HG02938 (cell line): ENCODE results near the gene MAMDC4.

ENCODE experiments used
- ATAC-seq: cut with Tn5 transposase; IDR thresholded peaks from one replicate; pipeline ENCODE4 v1.9.1; 2021; ENCODE audit warnings: mild to moderate bottlenecking, moderate library complexity; ENCODE audit not compliant: unreplicated experiment

The MAMDC4 gene

DNA sequence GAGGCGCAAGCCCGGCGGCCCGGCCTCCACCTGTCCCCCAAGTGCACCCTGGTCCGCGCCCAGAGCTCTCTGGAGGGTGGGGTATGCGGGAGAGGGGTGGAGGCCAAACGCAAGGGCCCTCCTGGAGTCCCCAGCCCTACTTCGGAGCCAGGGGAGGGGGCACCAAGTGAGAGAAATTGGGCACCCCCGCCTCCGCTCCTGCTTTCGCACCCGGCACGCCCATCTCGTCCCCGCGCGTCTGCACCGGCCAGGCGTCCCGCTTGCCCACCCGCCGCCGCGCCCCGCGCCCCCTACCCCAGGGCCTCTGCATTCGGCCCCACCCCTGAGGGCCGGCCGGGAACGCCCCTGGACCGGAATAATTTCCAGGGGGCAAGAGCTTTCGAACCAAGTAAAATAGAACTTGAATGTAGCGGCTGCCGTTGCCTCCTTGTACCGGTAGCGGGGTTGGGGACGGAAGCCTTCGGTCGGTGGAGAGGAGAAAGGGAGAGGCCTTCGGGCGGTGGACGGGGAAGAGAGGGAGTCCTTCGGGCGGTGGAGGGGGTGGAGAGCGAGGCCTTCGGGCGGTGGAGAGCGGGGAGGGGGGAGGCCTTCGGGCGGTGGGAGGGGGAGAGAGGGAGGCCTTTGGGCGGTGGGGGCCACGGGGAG is 3.6 kb upstream of the MAMDC4 start:
- no peak for ATAC-seq

DNA sequence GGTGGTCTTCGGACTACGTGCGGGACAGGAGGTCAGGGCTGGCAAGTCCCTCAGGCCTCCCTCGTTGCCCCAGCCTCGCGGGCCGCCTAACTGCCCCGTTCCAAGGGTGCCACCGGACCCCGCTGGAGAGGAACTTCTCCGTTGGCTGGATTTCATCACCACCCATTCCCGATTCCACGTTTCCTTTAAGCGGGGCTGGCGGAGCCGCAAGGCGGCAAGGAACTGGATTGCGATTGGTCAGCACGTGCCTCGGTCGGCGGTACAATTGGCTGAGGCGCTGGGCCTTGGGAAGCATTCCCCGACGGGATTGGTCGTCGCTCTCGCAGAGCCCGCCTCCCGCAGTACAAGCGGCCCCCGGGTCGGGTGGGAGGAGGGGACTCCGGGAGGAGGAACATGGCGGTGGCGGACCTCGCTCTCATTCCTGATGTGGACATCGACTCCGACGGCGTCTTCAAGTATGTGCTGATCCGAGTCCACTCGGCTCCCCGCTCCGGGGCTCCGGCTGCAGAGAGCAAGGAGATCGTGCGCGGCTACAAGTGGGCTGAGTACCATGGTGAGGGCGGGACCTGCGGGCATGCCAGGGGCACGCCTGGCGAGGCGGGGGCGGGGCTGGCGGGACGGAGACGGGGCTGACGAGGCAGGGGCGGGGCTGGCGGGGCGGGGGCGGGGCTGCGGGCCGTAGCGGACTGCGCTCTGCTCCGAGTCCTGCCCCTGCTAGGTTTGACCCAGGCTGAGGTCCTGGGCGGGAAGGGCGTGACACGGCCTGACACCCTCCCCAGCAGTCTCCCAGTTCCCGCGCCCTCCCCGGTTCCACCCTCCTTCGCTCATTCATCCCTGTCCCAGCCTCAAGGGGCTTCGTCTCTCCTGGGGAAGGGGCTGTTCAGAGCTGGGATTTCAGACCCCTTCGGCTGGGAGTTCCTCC is 2.8 kb upstream of the MAMDC4 start, which contains the start of gene PHPT1:
PHPT1 (plus strand) TSS at position 372 of the 922 bp plus-strand sequence; CDS start at position 394, 22 bp downstream.
- peak; percentile 70 for ATAC-seq

DNA sequence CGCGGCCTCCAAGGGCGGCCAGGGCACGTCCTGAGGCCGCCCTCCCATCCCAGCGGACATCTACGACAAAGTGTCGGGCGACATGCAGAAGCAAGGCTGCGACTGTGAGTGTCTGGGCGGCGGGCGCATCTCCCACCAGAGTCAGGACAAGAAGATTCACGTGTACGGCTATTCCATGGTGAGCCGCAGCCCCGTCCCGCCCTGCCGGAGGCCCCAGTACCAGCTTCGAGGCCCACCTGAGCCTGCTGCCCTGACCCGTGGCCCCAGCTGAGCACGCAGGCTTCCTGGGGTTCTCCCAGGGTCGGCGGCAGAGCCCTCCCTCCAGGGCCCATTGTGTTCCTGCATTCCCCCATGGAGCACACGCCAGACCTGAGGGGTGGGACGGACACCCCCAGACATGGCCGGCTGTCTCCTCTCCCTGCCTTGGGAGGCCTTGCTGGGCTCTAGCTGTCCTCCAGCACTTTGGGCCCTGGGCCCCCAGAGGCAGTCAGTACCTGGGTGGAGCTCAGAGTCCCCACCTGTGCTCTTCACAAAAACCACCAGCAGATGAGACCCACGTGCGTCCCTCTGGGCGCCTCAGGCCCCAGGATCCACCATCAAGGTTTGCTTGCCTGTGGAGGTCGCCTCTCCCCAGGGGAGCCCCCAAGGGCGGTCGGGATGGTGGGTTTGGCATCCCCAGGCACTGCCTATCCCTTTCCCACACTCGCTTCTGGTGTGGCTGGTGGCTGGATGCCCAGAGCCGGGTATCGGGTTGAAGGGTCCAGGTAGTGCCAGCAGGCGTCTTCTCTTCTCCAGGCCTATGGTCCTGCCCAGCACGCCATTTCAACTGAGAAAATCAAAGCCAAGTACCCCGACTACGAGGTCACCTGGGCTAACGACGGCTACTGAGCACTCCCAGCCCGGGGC is 1.9 kb upstream of the MAMDC4 start:
- no peak for ATAC-seq

DNA sequence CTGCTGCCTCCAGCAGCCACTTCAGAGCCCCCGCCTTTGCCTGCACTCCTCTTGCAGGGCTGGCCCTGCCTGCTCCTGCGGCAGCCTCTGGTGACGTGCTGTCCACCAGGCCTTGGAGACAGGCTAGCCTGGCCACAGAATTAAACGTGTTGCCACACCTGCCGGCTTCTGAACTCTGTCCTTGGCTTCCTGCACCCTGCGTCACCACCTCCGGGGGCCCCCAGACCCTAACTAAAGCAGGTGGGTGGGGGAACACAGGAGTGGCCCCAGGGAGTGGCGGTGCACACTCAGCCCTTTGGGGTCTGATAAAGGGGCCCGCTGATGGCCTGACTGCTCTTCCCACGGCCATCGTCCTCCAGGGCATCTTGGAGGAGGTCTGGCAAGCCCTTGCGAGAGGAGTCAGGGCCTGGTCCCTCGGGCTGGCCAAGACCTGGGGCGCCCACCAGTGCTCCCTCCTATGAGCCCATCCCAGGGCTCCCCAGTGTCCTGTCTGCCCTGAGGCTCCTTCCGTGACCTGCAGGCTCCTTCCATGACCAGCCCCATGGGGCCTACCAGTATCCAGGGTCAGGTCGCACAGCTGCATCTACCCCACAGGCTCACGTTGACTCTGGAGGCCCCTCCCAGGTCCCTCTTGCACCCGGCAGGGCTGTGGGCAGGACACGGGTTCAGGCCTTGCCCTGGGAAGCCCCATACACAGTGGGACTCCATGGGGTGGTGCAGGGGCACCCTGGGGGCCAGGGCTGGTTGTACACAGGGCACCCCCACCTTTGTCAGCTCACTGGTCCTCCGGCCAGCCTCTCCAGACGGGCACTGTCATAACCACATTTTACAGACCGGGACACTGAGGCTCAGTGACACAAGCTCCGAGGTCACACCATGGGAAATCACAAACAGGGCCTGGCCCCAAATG is 1.0 kb upstream of the MAMDC4 start:
- ATAC-seq = no peak

DNA sequence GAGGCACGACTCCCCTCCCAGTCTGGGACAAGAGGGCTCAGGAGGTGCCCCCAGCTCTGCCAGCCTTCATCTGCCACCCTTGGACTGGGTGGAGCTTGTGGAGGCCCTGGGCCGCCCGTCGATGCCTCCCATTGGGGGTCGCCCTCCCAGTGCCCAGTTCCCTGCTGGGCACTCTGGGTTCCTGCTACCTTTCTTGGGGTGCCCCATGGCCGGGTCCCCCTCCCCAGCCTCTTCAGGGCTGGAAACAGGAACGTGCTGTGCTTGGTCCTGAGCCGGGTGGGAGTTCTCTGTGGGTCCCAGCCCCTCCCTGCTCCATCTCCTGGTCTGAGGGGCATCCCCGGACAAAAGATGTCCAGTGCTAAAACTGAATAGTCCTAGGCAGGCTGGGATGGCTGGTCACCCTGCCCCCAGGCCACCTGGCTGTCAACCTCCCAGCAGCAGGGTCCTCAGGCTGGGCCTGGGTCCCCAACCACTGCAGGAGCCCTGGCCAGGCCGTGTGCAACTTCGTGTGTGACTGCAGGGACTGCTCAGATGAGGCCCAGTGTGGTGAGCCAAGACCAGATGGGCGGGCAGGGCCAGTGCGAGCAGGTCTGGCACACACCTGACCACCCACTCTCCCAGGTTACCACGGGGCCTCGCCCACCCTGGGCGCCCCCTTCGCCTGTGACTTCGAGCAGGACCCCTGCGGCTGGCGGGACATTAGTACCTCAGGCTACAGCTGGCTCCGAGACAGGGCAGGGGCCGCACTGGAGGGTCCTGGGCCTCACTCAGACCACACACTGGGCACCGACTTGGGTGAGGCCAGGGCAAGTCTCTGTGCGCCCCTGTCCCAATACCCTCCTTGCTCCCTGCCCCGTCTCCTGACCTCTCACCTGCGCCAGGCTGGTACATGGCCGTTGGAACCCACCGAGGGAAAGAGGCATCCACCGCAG is 784 bp downstream of the MAMDC4 start:
- ATAC-seq = no peak

DNA sequence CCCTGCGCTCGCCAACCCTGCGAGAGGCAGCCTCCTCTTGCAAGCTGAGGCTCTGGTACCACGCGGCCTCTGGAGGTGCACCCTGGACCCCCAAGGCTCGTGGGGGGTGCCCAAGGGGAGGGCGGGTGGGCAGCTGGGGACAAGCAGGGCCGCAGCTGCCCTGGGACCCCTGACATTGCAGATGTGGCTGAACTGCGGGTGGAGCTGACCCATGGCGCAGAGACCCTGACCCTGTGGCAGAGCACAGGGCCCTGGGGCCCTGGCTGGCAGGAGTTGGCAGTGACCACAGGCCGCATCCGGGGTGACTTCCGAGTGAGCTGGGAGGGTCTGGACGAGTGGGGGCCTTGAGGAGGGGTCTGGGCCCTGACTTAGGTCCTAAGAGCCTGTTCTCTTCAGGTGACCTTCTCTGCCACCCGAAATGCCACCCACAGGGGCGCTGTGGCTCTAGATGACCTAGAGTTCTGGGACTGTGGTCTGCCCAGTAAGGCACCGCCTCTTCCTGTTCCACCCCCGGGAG is 1.5 kb downstream of the MAMDC4 start:
- ATAC-seq = no peak

DNA sequence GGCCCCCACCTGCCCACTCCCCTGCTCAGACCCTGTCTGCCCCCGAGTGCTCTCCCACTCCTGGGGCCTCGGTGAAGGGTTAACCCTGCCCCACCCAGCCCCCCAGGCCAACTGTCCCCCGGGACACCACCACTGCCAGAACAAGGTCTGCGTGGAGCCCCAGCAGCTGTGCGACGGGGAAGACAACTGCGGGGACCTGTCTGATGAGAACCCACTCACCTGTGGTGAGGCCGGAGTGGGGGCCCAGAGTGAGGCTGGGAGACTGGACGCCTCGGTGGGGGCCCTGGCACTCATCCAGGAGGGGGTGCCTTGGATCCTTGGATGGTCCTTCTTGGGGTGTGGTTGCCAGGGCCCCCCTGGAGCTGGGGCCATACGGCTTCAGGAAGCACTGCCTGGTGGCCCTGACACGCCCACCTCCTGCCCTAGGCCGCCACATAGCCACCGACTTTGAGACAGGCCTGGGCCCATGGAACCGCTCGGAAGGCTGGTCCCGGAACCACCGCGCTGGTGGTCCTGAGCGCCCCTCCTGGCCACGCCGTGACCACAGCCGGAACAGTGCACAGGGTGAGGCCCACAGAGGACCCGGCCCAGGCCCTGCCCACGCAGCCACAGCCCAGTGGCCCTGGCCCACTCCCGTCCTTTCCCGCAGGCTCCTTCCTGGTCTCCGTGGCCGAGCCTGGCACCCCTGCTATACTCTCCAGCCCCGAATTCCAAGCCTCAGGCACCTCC is 2.1 kb downstream of the MAMDC4 start:
- no peak for ATAC-seq

DNA sequence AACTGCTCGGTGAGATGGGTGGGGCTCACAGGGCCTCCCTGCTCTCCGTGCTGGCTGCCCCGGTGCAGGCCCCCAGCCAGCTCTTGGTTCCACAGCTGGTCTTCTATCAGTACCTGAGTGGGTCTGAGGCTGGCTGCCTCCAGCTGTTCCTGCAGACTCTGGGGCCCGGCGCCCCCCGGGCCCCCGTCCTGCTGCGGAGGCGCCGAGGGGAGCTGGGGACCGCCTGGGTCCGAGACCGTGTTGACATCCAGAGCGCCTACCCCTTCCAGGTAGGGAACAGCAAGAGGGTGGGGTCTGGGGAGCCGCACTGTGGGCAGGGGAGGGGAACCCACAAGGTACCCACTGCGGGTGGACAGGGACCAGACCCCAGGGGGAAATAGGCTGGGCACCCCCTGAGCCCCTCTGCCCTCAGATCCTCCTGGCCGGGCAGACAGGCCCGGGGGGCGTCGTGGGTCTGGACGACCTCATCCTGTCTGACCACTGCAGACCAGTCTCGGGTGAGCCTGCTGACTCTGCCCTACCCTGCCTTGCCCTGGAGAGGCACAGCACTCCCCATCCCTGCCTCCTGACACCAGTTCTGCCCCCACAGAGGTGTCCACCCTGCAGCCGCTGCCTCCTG is 2.8 kb downstream of the MAMDC4 start:
- no peak for ATAC-seq

DNA sequence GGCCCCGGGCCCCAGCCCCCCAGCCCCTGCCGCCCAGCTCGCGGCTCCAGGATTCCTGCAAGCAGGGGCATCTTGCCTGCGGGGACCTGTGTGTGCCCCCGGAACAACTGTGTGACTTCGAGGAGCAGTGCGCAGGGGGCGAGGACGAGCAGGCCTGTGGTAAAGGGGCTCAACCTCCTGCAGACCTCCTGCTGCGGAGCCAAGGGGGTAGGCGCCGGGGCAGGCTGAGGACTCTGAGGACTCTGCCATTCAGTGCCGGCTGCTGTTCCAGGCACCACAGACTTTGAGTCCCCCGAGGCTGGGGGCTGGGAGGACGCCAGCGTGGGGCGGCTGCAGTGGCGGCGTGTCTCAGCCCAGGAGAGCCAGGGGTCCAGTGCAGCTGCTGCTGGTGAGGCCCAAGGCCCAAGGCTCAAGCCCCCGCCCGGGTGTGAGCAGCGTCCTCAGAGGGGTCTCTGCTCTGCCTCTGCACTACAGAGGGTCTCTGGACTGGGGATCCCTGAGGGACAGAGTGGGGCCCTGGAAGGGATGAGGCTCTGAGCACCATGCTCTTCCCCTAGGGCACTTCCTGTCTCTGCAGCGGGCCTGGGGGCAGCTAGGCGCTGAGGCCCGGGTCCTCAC is 3.4 kb downstream of the MAMDC4 start:
- ATAC-seq = no peak

DNA sequence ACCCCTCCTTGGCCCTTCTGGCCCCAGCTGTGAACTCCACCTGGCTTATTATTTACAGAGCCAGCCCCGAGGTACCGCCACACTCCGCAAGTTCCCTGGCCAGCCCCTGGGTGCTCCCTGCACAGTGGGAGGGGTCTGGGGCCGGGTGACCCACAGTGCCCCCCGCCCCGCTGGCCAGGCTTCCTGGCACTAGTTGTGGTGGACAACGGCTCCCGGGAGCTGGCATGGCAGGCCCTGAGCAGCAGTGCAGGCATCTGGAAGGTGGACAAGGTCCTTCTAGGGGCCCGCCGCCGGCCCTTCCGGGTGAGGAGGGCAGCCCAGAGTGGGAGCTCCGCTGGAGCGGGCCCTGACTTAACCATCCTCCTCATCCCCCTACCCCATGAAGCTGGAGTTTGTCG is 3.9 kb downstream of the MAMDC4 start:
- no peak for ATAC-seq

DNA sequence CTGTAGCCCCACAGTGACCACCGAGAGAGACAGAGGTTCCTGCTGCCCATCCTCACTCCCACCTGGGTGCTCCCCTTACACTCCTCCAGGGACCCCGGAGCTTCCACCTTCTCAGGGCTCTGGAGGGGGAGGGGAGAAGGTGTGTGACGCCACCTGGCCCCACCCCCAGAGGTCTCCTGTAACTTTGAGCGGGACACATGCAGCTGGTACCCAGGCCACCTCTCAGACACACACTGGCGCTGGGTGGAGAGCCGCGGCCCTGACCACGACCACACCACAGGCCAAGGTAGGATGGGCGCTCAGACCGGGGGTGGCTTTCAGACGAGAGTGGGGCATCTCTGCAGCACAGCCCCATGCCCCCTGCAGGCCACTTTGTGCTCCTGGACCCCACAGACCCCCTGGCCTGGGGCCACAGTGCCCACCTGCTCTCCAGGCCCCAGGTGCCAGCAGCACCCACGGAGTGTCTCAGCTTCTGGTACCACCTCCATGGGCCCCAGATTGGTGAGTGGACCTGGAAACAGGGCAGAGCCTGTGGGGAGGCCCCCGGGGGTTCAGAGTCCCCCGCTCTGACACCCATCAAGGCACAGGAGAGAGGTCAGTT is 4.5 kb downstream of the MAMDC4 start:
- no peak for ATAC-seq

DNA sequence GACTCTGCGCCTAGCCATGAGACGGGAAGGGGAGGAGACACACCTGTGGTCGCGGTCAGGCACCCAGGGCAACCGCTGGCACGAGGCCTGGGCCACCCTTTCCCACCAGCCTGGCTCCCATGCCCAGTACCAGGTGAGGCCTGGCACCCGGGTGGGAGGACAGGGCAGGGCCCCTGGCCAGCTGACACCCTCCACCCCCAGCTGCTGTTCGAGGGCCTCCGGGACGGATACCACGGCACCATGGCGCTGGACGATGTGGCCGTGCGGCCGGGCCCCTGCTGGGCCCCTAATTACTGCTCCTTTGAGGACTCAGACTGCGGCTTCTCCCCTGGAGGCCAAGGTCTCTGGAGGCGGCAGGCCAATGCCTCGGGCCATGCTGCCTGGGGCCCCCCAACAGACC is 5.0 kb downstream of the MAMDC4 start:
- no peak for ATAC-seq

DNA sequence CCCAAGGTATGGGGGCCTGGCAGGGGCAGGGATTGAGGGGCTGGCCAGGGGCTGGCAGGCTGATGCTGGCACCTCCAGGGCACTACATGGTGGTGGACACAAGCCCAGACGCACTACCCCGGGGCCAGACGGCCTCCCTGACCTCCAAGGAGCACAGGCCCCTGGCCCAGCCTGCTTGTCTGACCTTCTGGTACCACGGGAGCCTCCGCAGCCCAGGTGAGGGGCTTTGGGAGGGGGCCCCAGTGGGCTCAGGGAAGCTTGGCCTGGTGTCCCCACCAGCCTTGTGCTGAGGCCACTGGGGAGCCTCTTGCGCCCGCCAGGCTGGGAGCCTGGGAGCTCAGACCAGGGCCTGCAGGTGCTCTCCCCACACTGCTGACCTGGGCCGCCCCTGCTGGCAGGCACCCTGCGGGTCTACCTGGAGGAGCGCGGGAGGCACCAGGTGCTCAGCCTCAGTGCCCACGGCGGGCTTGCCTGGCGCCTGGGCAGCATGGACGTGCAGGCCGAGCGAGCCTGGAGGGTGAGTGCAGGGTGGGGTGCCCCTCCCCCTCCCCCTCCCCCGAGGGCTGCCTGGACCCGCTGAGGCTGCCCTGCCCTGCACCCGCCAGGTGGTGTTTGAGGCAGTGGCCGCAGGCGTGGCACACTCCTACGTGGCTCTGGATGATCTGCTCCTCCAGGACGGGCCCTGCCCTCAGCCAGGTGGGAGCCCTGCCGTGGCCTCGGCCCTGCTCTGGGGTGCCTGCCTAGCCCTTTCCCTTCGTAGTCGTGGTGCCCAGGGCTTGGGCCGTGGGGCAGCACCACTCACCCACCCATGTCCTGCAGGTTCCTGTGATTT is 5.7 kb downstream of the MAMDC4 start:
- no peak for ATAC-seq

DNA sequence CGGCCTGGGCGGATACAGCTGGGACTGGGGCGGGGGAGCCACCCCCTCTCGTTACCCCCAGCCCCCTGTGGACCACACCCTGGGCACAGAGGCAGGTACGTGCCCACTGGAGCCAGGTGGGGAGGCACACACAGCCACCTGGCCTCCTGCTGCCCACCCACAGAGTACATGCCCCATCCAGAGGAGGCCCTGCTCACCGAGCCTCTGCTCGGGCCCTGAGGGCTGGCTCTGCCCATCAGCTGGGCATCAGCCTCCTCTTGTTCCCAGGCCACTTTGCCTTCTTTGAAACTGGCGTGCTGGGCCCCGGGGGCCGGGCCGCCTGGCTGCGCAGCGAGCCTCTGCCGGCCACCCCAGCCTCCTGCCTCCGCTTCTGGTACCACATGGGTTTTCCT is 6.3 kb downstream of the MAMDC4 start:
- no peak for ATAC-seq

DNA sequence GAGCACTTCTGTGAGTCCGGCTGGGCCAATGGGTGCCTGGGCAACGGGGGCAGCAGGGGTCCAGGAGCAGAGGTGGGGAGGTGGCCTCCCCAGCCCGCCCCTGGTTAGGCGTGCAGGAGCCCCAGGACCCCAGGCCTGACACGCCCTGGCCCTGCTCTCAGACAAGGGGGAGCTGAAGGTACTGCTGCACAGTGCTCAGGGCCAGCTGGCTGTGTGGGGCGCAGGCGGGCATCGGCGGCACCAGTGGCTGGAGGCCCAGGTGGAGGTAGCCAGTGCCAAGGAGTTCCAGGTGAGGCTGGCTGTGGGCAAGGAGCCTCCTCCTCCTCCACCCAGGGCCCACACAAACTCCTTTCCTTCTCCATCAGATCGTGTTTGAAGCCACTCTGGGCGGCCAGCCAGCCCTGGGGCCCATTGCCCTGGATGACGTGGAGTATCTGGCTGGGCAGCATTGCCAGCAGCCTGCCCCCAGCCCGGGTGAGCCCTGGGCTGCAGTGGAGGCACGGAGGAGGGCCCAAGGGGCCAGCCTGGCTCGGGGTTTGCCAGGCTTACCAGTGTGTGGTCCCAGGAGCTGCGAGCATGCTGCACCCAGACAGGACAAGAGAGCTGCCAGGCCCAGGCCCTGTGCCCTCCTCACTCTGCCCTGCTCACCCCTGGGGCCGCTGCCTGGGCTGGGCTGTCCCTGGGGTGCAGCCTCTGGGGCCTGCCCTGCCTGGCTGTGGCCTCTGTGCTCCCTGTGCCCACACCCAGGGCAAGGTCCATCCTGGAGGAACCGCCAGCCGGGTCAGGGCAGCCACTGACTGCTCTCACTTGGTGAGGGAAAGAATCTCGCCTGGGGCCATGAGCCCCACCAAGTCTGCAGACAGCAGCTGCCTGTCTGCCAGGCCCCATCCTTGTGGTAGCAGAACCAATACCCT is 7.0 kb downstream of the MAMDC4 start:
- no peak for ATAC-seq
